Keratinocyte (primary cell): ENCODE data around the gene CIBAR2. TPM values are rescaled to one million over a fixed set of nuclear protein-coding genes. Genes with fewer than 3 reads are reported as not detected.

ENCODE experiments used
- DNase-seq: peaks from one replicate; pipeline ENCODE4 v3.0.0-alpha.2; 2011; ENCODE audit warnings: low read depth, missing footprints, low spot score
- FAIRE-seq: peaks from 2 replicates; lab custom pipeline; 2011; peaks lifted over from hg19 to GRCh38; lab: Jason Lieb, UNC
- H2AFZ ChIP-seq: 2 replicates; pipeline ENCODE4 v1.6.0; 2012; ENCODE audit warnings: low read length, control low read depth, inconsistent platforms; ENCODE audit not compliant: control insufficient read depth
- H3K27ac ChIP-seq: 2 replicates; pipeline ENCODE4 v1.5.1; 2011; ENCODE audit warnings: low read length; ENCODE audit not compliant: control insufficient read depth, insufficient read depth
- H3K27me3 ChIP-seq: 3 replicates; pipeline ENCODE4 v1.6.0; 2011; ENCODE audit warnings: low read length; ENCODE audit not compliant: control insufficient read depth, insufficient read depth; ENCODE audit errors: extremely low read depth
- H3K36me3 ChIP-seq, 2 experiments: 2 replicates in 1 of 2; 3 replicates in 1 of 2; pipeline ENCODE4 v1.5.1; 2011; ENCODE audit warnings: low read length in 2 of 2, mild to moderate bottlenecking in 1 of 2; ENCODE audit not compliant: control insufficient read depth in 2 of 2, insufficient read depth in 2 of 2; ENCODE audit errors: extremely low read depth in 1 of 2
- H3K4me1 ChIP-seq: 3 replicates; pipeline ENCODE4 v1.5.1; 2011; ENCODE audit warnings: low read length; ENCODE audit not compliant: control insufficient read depth, insufficient read depth; ENCODE audit errors: extremely low read depth
- H3K4me2 ChIP-seq: 3 replicates; pipeline ENCODE4 v1.6.0; 2011; ENCODE audit warnings: low read depth, low read length; ENCODE audit not compliant: control insufficient read depth, insufficient read depth; ENCODE audit errors: extremely low read depth
- H3K4me3 ChIP-seq, 3 experiments: fragments of 200-600 bp in 1 of 3; sonication (generic) in 1 of 3; 2 replicates in 2 of 3; 3 replicates in 1 of 3; pipeline ENCODE4 v1.5.1; 2011 to 2016; ENCODE audit warnings: low read length in 3 of 3, mild to moderate bottlenecking in 3 of 3, control low read depth in 2 of 3, inconsistent platforms in 1 of 3, low read depth in 1 of 3, mixed read lengths in 1 of 3, mixed run types in 1 of 3, moderate library complexity in 1 of 3; ENCODE audit not compliant: control insufficient read depth in 2 of 3, insufficient read depth in 2 of 3; ENCODE audit errors: extremely low read depth in 1 of 3
- H3K79me2 ChIP-seq: 2 replicates; pipeline ENCODE4 v1.6.0; 2012; ENCODE audit warnings: low read length; ENCODE audit not compliant: control insufficient read depth, insufficient read depth
- H3K9ac ChIP-seq: 3 replicates; pipeline ENCODE4 v1.6.0; 2011; ENCODE audit warnings: low read length; ENCODE audit not compliant: control insufficient read depth, insufficient read depth; ENCODE audit errors: extremely low read depth
- H3K9me1 ChIP-seq: 3 replicates; pipeline ENCODE4 v1.6.0; 2011; ENCODE audit warnings: low read length; ENCODE audit not compliant: control insufficient read depth, insufficient read depth; ENCODE audit errors: extremely low read depth
- H3K9me3 ChIP-seq: 2 replicates; pipeline ENCODE4 v1.5.1; 2012; ENCODE audit warnings: low read depth, low read length; ENCODE audit not compliant: control insufficient read depth
- H4K20me1 ChIP-seq: 3 replicates; pipeline ENCODE4 v1.6.0; 2011; ENCODE audit warnings: low read length; ENCODE audit not compliant: control insufficient read depth, insufficient read depth; ENCODE audit errors: extremely low read depth
- CTCF ChIP-seq, 3 experiments: IDR thresholded peaks in 1 of 3; conservative IDR thresholded peaks in 1 of 3; optimal IDR thresholded peaks in 1 of 3; 2 replicates in 2 of 3; 3 replicates in 1 of 3; pipeline versions ENCODE3 to v1.5.1; 2011; ENCODE audit warnings: low read length in 3 of 3, mild to moderate bottlenecking in 3 of 3, moderate library complexity in 2 of 3, control low read depth in 1 of 3, inconsistent platforms in 1 of 3; ENCODE audit not compliant: insufficient read depth in 2 of 3; ENCODE audit errors: extremely low read depth in 1 of 3
- EZH2 ChIP-seq: IDR thresholded peaks from one replicate; pipeline ENCODE4 v1.6.1; 2012; ENCODE audit warnings: inconsistent platforms, mild to moderate bottlenecking, low read length, moderate library complexity
- dilution Hi-C: fragments of 300-500 bp; cut with MboI; formaldehyde crosslinking; loops from one replicate; pipeline ENCODE4 v1.7.0; 2020; ENCODE audit warnings: low sequenced_read_pairs; ENCODE audit not compliant: extremely low pct_ligation_motif_present
- polyA plus RNA-seq, 5 experiments: library from polyadenylated mRNA; depleted of rRNA in 3 of 5; stranded (reverse) in 3 of 5; stranded (forward) in 1 of 5; unstranded in 1 of 5; fragments of >200 nt; gene quantifications; 1 replicate in 1 of 5; 2 replicates in 3 of 5; 3 replicates in 1 of 5; pipeline versions ENCODE4 v1.2.1 to v1.2.3, GENCODE V29; 2011 to 2012; ENCODE audit warnings: missing spikeins in 2 of 5, low read depth in 1 of 5, low replicate concordance in 1 of 5

The CIBAR2 gene
- polyA plus RNA-seq, 1 donor (not counting 4 experiments of a cell fraction or from before 2014, with no cell fraction given), result not detected

- Histone ChIP-seq H3K79me2 (no peaks in the 10 kb centered on the region), H3K9me1 (no peaks in the 10 kb centered on the region), H2AFZ (no peak overlapping the region), H3K27me3 (peaks cover 3% of the 10 kb centered on the region), H3K4me3 (no peak overlapping the region), H3K27ac (no peak overlapping the region), H3K9ac (no peak overlapping the region), H3K36me3 (no peaks in the 10 kb centered on the region), H4K20me1 (no peaks in the 10 kb centered on the region), H3K9me3 (no peaks in the 10 kb centered on the region), H3K4me1 (no peaks in the 10 kb centered on the region), H3K4me2 (no peak overlapping the region)
- no peak for DNase-seq
- dilution Hi-C loops, result no loop called here
- no peak for FAIRE-seq
- TF ChIP-seq EZH2, result no peak
- no peak for TF ChIP-seq CTCF (optimal IDR thresholded peaks at IDR 0.05 in 1 of 3, IDR thresholded peaks at IDR 0.05 in 1 of 3, conservative IDR thresholded peaks at IDR 0.05 in 1 of 3; ENCODE audit: extremely low read depth in 1 of 3, insufficient read depth in 2 of 3, low read length in 3 of 3)
Measured at GRCh38 chr16:85107532-85107931, 4.7 kb downstream of the CIBAR2 start.

- no peaks in the 10 kb centered on the region for H3K9me3 ChIP-seq
- DNase-seq, result no peak
- H3K79me2 ChIP-seq, result no peaks in the 10 kb centered on the region
- H3K27ac ChIP-seq, result no peak overlapping the region
- dilution Hi-C loops, result no loop called here
- H3K27me3 ChIP-seq, result peaks cover 3% of the 10 kb centered on the region
- H3K9ac ChIP-seq, result no peak overlapping the region
- no peak overlapping the region for H3K4me2 ChIP-seq
- no peaks in the 10 kb centered on the region for H3K36me3 ChIP-seq
- TF ChIP-seq EZH2, result no peak
- no peak for TF ChIP-seq CTCF (optimal IDR thresholded peaks at IDR 0.05 in 1 of 3, IDR thresholded peaks at IDR 0.05 in 1 of 3, conservative IDR thresholded peaks at IDR 0.05 in 1 of 3; ENCODE audit: extremely low read depth in 1 of 3, insufficient read depth in 2 of 3, low read length in 3 of 3)
- no peak overlapping the region for H2AFZ ChIP-seq
- no peaks in the 10 kb centered on the region for H3K9me1 ChIP-seq
- H3K4me1 ChIP-seq, result no peaks in the 10 kb centered on the region
- no peak overlapping the region for H3K4me3 ChIP-seq
- no peaks in the 10 kb centered on the region for H4K20me1 ChIP-seq
- no peak for FAIRE-seq
Measured at GRCh38 chr16:85107083-85107482, 5.2 kb downstream of the CIBAR2 start.
